GM18951 (cell line): ENCODE results near the gene DNM3.
"Not testable (repeated sequence)": the region's sequence is repeated elsewhere in the genome, so short reads cannot be mapped to it uniquely, and the experiment has no call there.

Experiments
- POLR2A ChIP-seq: IDR thresholded peaks from 4 replicates; pipeline ENCODE4 v1.6.1; 2011; ENCODE audit warnings: mild to moderate bottlenecking; ENCODE audit not compliant: insufficient read length, insufficient read depth; ENCODE audit errors: extremely low read depth
- in situ Hi-C: fragments of 300-500 bp; cut with MboI; formaldehyde crosslinking; loops from one replicate; pipeline ENCODE4 v1.12.0; 2022; ENCODE audit warnings: low sequenced_read_pairs, mixed read lengths, inconsistent platforms; ENCODE audit not compliant: unreplicated experiment

DNM3 gene

GRCh38 chr1:172277989-172278388 lies 436.7 kb downstream of the DNM3 start:
- in situ Hi-C loops, result no loop called here
- TF ChIP-seq POLR2A, result no peak

- TF ChIP-seq POLR2A, result no peak
- in situ Hi-C loops, result no loop called here
Measured at GRCh38 chr1:172278478-172278877, 437.2 kb downstream of the DNM3 start.

GRCh38 chr1:172279939-172280636 lies 438.8 kb downstream of the DNM3 start:
- no peak for TF ChIP-seq POLR2A

GRCh38 chr1:172283766-172284165 lies 442.5 kb downstream of the DNM3 start:
- in situ Hi-C loops, result no loop called here
- no peak for TF ChIP-seq POLR2A

More at GRCh38 chr1:172279939-172280636, 438.8 kb downstream of the DNM3 start:
- in situ Hi-C loops, result no loop called here

GRCh38 chr1:172286629-172287076 lies 445.4 kb downstream of the DNM3 start:
- in situ Hi-C loops, result no loop called here

GRCh38 chr1:172287208-172287607 lies 445.9 kb downstream of the DNM3 start:
- in situ Hi-C loops, result no loop called here
- TF ChIP-seq POLR2A, result no peak

More at GRCh38 chr1:172286629-172287076, 445.4 kb downstream of the DNM3 start:
- TF ChIP-seq POLR2A, result no peak

GRCh38 chr1:172288581-172288980 lies 447.3 kb downstream of the DNM3 start:
- in situ Hi-C loops, result no loop called here
- no peak for TF ChIP-seq POLR2A

GRCh38 chr1:172289448-172289847 lies 448.1 kb downstream of the DNM3 start:
- in situ Hi-C loops, result no loop called here
- no peak for TF ChIP-seq POLR2A

GRCh38 chr1:172292840-172293239 lies 451.5 kb downstream of the DNM3 start:
- TF ChIP-seq POLR2A, result no peak
- in situ Hi-C loops, result no loop called here

- in situ Hi-C loops, result no loop called here
- TF ChIP-seq POLR2A, result no peak
Measured at GRCh38 chr1:172293429-172293828, 452.1 kb downstream of the DNM3 start.

GRCh38 chr1:172298141-172298540 lies 456.8 kb downstream of the DNM3 start:
- in situ Hi-C loops, result no loop called here
- no peak for TF ChIP-seq POLR2A

GRCh38 chr1:172298911-172299310 lies 457.6 kb downstream of the DNM3 start:
- in situ Hi-C loops, result no loop called here
- TF ChIP-seq POLR2A, result no peak

GRCh38 chr1:172299515-172299914 lies 458.2 kb downstream of the DNM3 start:
- in situ Hi-C loops, result no loop called here
- no peak for TF ChIP-seq POLR2A

- in situ Hi-C loops, result not testable (repeated sequence)
Measured at GRCh38 chr1:172307508-172307907, 466.2 kb downstream of the DNM3 start.

GRCh38 chr1:172308142-172308541 lies 466.8 kb downstream of the DNM3 start:
- no peak for TF ChIP-seq POLR2A
- in situ Hi-C loops, result no loop called here

GRCh38 chr1:172308577-172308976 lies 467.3 kb downstream of the DNM3 start:
- in situ Hi-C loops, result no loop called here
- no peak for TF ChIP-seq POLR2A
